ENCODE measurements around the gene DTNA. TPM values are rescaled to one million over a fixed set of nuclear protein-coding genes. Genes with fewer than 3 reads are reported as not detected.

DTNA gene
- total and polyA plus RNA-seq, 2 of the 8 experiments (the other 6 are each of a cell fraction or from before 2014, with no cell fraction given), result 30.2 to 32.7 TPM

GRCh38 chr18:34915046-34915445 is 204.9 kb downstream of the DTNA start (continued):
- TF ChIP-seq CHD7 (IDR thresholded peaks at IDR 0.05; ENCODE audit: insufficient replicate concordance, low read length) (no peak), SRF (IDR thresholded peaks at IDR 0.05; ENCODE audit: low read depth, low read length) (no peak), E2F6 (IDR thresholded peaks at IDR 0.05) (no peak)
